ENCODE measurements around the gene RRM1.

- TF ChIP-seq CTCF (IDR thresholded peaks at IDR 0.05) (no peak), EP300 (IDR thresholded peaks at IDR 0.05) (no peak), POLR2AphosphoS5 (IDR thresholded peaks at IDR 0.05) (no peak)
These were observed 34.2 kb upstream of the RRM1 start for GRCh38 chr11:4060182-4060923.

All from gastroesophageal sphincter (tissue), 3 donors.